Stimulated activated CD4-positive, alpha-beta T cell treated with anti-CD3 and anti-CD28 coated beads, Interleukin-1b, Interleukin-23, amount 100 ng/mL, for 24 hours (primary cell): ENCODE results near the gene MITF.

Experiments used
- DNase-seq, 4 experiments: peaks; one replicate each; pipeline ENCODE4 v3.0.0-alpha.2; 2020; ENCODE audit warnings: low read depth in 4 of 4, low spot score in 1 of 4

MITF gene

GRCh38 chr3:69725994-69726571 is 13.2 kb upstream of the MITF start:
- no peak for DNase-seq

GRCh38 chr3:69729147-69729919 is 9.9 kb upstream of the MITF start:
- DNase-seq, result no peak

GRCh38 chr3:69731080-69731479 is 8.2 kb upstream of the MITF start:
- no peak for DNase-seq

- no peak for DNase-seq
Measured at GRCh38 chr3:69735893-69736292, 3.4 kb upstream of the MITF start.

GRCh38 chr3:69737392-69737791 is 1.9 kb upstream of the MITF start:
- no peak for DNase-seq

- no peak for DNase-seq
Measured at GRCh38 chr3:69738315-69738714, 949 bp upstream of the MITF start.

- no peak for DNase-seq
Measured at GRCh38 chr3:69738859-69739203, 433 bp upstream of the MITF start.

GRCh38 chr3:69740103-69741021 is 1.1 kb downstream of the MITF start:
- DNase-seq, result no peak

GRCh38 chr3:69741032-69741767 is 1.9 kb downstream of the MITF start:
- no peak for DNase-seq

- DNase-seq, result no peak
Measured at GRCh38 chr3:69742391-69742790, 3.1 kb downstream of the MITF start.

GRCh38 chr3:69743975-69744906 is 5.0 kb downstream of the MITF start:
- DNase-seq, result no peak

- no peak for DNase-seq
Measured at GRCh38 chr3:69745505-69745904, 6.2 kb downstream of the MITF start.

- no peak for DNase-seq
Measured at GRCh38 chr3:69746119-69746518, 6.9 kb downstream of the MITF start.

- no peak for DNase-seq
Measured at GRCh38 chr3:69747511-69748258, 8.4 kb downstream of the MITF start.

GRCh38 chr3:69748503-69748902 is 9.2 kb downstream of the MITF start:
- no peak for DNase-seq

- DNase-seq, result no peak
Measured at GRCh38 chr3:69749461-69749860, 10.2 kb downstream of the MITF start.

GRCh38 chr3:69750549-69750948 is 11.3 kb downstream of the MITF start:
- DNase-seq, result no peak

- DNase-seq, result no peak
Measured at GRCh38 chr3:69751074-69751476, 11.8 kb downstream of the MITF start.

GRCh38 chr3:69752241-69752640 is 13.0 kb downstream of the MITF start:
- DNase-seq, result no peak
